ENCODE measurements around the gene MYOM3.

Gene MYOM3

GRCh38 chr1:24139222-24139489, 27.2 kb upstream of the MYOM3 start:
- no peak for DNase-seq (ENCODE audit: insufficient read length, low spot score)
- FAIRE-seq = no peak

GRCh38 chr1:24138476-24139221, 26.7 kb upstream of the MYOM3 start:
- no peak for FAIRE-seq
- DNase-seq (ENCODE audit: insufficient read length, low spot score) = no peak

GRCh38 chr1:24136956-24137539, 25.1 kb upstream of the MYOM3 start:
- FAIRE-seq (no peak), DNase-seq (ENCODE audit: insufficient read length, low spot score) (no peak)

GRCh38 chr1:24134376-24134775, 22.4 kb upstream of the MYOM3 start:
- no peak for DNase-seq (ENCODE audit: insufficient read length, low spot score)
- no peak for FAIRE-seq

- DNase-seq (ENCODE audit: insufficient read length, low spot score) (no peak), FAIRE-seq (no peak)
Observed at GRCh38 chr1:24133819-24134218, 21.9 kb upstream of the MYOM3 start.

- FAIRE-seq = no peak
Observed at GRCh38 chr1:24130385-24130784, 18.4 kb upstream of the MYOM3 start.

GRCh38 chr1:24127801-24128363, 15.9 kb upstream of the MYOM3 start:
- FAIRE-seq (no peak), DNase-seq (ENCODE audit: insufficient read length, low spot score) (no peak)

More at GRCh38 chr1:24130385-24130784, 18.4 kb upstream of the MYOM3 start:
- no peak for DNase-seq (ENCODE audit: insufficient read length, low spot score)

GRCh38 chr1:24127134-24127800, 15.3 kb upstream of the MYOM3 start:
- no peak for FAIRE-seq

GRCh38 chr1:24126672-24127023, 14.7 kb upstream of the MYOM3 start:
- DNase-seq (ENCODE audit: insufficient read length, low spot score) (no peak), FAIRE-seq (no peak)

More at GRCh38 chr1:24127134-24127800, 15.3 kb upstream of the MYOM3 start:
- DNase-seq (ENCODE audit: insufficient read length, low spot score) = no peak

- FAIRE-seq (peak; percentile 81), DNase-seq (ENCODE audit: insufficient read length, low spot score) (no peak)
Observed at GRCh38 chr1:24126018-24126671, 14.2 kb upstream of the MYOM3 start.

- no peak for FAIRE-seq
- no peak for DNase-seq (ENCODE audit: insufficient read length, low spot score)
Observed at GRCh38 chr1:24125456-24125855, 13.5 kb upstream of the MYOM3 start.

GRCh38 chr1:24124980-24125379, 13.0 kb upstream of the MYOM3 start:
- FAIRE-seq = no peak
- no peak for DNase-seq (ENCODE audit: insufficient read length, low spot score)

- DNase-seq (ENCODE audit: insufficient read length, low spot score) (no peak), FAIRE-seq (no peak)
Observed at GRCh38 chr1:24123611-24124010, 11.7 kb upstream of the MYOM3 start.

- FAIRE-seq = no peak
- no peak for DNase-seq (ENCODE audit: insufficient read length, low spot score)
Observed at GRCh38 chr1:24122776-24123175, 10.8 kb upstream of the MYOM3 start.

GRCh38 chr1:24121406-24121805, 9.5 kb upstream of the MYOM3 start:
- no peak for FAIRE-seq
- DNase-seq (ENCODE audit: insufficient read length, low spot score) = no peak

GRCh38 chr1:24120965-24121364, 9.0 kb upstream of the MYOM3 start:
- DNase-seq (ENCODE audit: insufficient read length, low spot score) (no peak), FAIRE-seq (no peak)

- no peak for FAIRE-seq
- no peak for DNase-seq (ENCODE audit: insufficient read length, low spot score)
Observed at GRCh38 chr1:24119859-24120756, 8.2 kb upstream of the MYOM3 start.

- FAIRE-seq (no peak), DNase-seq (ENCODE audit: insufficient read length, low spot score) (no peak)
Observed at GRCh38 chr1:24119489-24119858, 7.5 kb upstream of the MYOM3 start.

- DNase-seq (ENCODE audit: insufficient read length, low spot score) = no peak
- no peak for FAIRE-seq
Observed at GRCh38 chr1:24118410-24119242, 6.7 kb upstream of the MYOM3 start.
